Natural killer cell (primary cell): ENCODE measurements around the gene NOTUM. TPM values are rescaled to one million over a fixed set of nuclear protein-coding genes. Genes with fewer than 3 reads are reported as not detected.

Experiments used
- ATAC-seq, 3 donors: fragments of 150-1000 bp in 2 of 3; fragments of 200-7000 bp in 1 of 3; cut with Tn5 transposase; 1 replicate in 1 of 3; 2 replicates in 2 of 3; pipeline ENCODE4 v1.10.0; 2021; ENCODE audit warnings: mild to moderate bottlenecking in 2 of 3, moderate library complexity in 2 of 3
- DNase-seq, 2 donors: peaks; one replicate each; pipeline versions ENCODE4 v3.0.0 to v3.0.0-alpha.2; 2013 to 2021; ENCODE audit warnings: mixed read lengths in 1 of 2
- H3K27ac ChIP-seq: one replicate; pipeline ENCODE4 v1.5.1; 2013; ENCODE audit warnings: mild to moderate bottlenecking, low read length
- H3K27me3 ChIP-seq: one replicate; pipeline ENCODE4 v1.6.1; 2013; ENCODE audit warnings: low read length; ENCODE audit not compliant: control insufficient read depth, insufficient read depth
- H3K36me3 ChIP-seq: one replicate; pipeline ENCODE4 v1.6.1; 2013; ENCODE audit warnings: low read length; ENCODE audit not compliant: control insufficient read depth, insufficient read depth
- H3K4me1 ChIP-seq: one replicate; pipeline ENCODE4 v1.6.1; 2013; ENCODE audit warnings: low read length; ENCODE audit not compliant: control insufficient read depth, insufficient read depth
- H3K4me3 ChIP-seq: one replicate; pipeline ENCODE4 v1.5.1; 2013; ENCODE audit warnings: low read length
- H3K9me3 ChIP-seq: one replicate; pipeline ENCODE4 v1.6.1; 2013; ENCODE audit warnings: low read length; ENCODE audit not compliant: control insufficient read depth, insufficient read depth
- H3K27ac Mint-ChIP-seq, 2 donors: one replicate each; pipeline ENCODE4 v1.8.0; 2022; ENCODE audit warnings: mild to moderate bottlenecking in 2 of 2, mixed read lengths in 2 of 2, moderate library complexity in 1 of 2
- H3K27me3 Mint-ChIP-seq, 2 donors: one replicate each; pipeline ENCODE4 v1.8.0; 2022; ENCODE audit warnings: low read depth in 2 of 2, mixed read lengths in 2 of 2
- H3K36me3 Mint-ChIP-seq: one replicate; pipeline ENCODE4 v1.8.0; 2022; ENCODE audit warnings: mixed read lengths
- H3K4me1 Mint-ChIP-seq, 2 donors: one replicate each; pipeline ENCODE4 v1.8.0; 2022; ENCODE audit warnings: mixed read lengths in 2 of 2
- H3K4me3 Mint-ChIP-seq: one replicate; pipeline ENCODE4 v1.8.0; 2022; ENCODE audit warnings: mild to moderate bottlenecking, moderate library complexity, mixed read lengths
- H3K9me3 Mint-ChIP-seq, 2 donors: one replicate each; pipeline ENCODE4 v1.8.0; 2022; ENCODE audit warnings: mixed read lengths in 2 of 2
- WGBS: methylation state at CpG from one replicate; pipeline ENCODE4 v1.1.7; 2013; ENCODE audit warnings: missing lambda C conversion rate; ENCODE audit not compliant: insufficient coverage; 5-methylcytosine and 5-hydroxymethylcytosine counted together
- intact Hi-C: fragments of 100-400 bp; cut with micrococcal nuclease; formaldehyde crosslinking; loops from one replicate; pipeline ENCODE4 v1.14.2; 2022
- total RNA-seq, 4 donors: library from RNA; stranded (reverse); fragments of 120-200 nt in 1 of 4; gene quantifications; one replicate each; pipeline versions ENCODE4 v1.2.3 to v1.2.4, GENCODE V29; 2013 to 2022
- TF ChIP-seq, protein P1 (sequence below): fragments of 200-600 bp; IDR thresholded peaks from one replicate; pipeline ENCODE4 v1.8.0; 2022; ENCODE audit warnings: antibody characterized with exemption

NOTUM gene
- total RNA-seq, 3 donors from 2014 or later (not counting 1 experiment from before 2014, with no cell fraction given) = not detected

- Histone ChIP-seq H3K36me3 (no peaks in the 10 kb centered on the region), H3K9me3 (no peaks in the 10 kb centered on the region), H3K27ac (no peak overlapping the region), H3K4me1 (no peaks in the 10 kb centered on the region), H3K27me3 (no peaks in the 10 kb centered on the region), H3K4me3 (no peak overlapping the region)
- intact Hi-C loops = no loop called here
- Mint-ChIP-seq H3K4me1 (no peaks in the 10 kb centered on the region), H3K9me3 (no peaks in the 10 kb centered on the region), H3K4me3 (no peak overlapping the region), H3K27me3 (peaks cover 0 to 3% of the 10 kb centered on the region in 2 donors), H3K36me3 (no peaks in the 10 kb centered on the region), H3K27ac (no peak overlapping the region)
- 81% methylated on average over 17 of the region's 17 CpGs for WGBS
- TF ChIP-seq, protein P1, sequence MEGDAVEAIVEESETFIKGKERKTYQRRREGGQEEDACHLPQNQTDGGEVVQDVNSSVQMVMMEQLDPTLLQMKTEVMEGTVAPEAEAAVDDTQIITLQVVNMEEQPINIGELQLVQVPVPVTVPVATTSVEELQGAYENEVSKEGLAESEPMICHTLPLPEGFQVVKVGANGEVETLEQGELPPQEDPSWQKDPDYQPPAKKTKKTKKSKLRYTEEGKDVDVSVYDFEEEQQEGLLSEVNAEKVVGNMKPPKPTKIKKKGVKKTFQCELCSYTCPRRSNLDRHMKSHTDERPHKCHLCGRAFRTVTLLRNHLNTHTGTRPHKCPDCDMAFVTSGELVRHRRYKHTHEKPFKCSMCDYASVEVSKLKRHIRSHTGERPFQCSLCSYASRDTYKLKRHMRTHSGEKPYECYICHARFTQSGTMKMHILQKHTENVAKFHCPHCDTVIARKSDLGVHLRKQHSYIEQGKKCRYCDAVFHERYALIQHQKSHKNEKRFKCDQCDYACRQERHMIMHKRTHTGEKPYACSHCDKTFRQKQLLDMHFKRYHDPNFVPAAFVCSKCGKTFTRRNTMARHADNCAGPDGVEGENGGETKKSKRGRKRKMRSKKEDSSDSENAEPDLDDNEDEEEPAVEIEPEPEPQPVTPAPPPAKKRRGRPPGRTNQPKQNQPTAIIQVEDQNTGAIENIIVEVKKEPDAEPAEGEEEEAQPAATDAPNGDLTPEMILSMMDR = no peak
- DNase-seq (no peak), ATAC-seq (no peak)
These were observed 12.2 kb downstream of the NOTUM start for GRCh38 chr17:81948635-81949378.

- 90% methylated on average over 13 of the region's 13 CpGs for WGBS
- ATAC-seq (no peak), DNase-seq (no peak)
- no peaks in the 10 kb centered on the region for H3K4me1 ChIP-seq
- no peaks in the 10 kb centered on the region for H3K9me3 Mint-ChIP-seq
- peaks cover 0 to 3% of the 10 kb centered on the region in 2 donors for H3K27me3 Mint-ChIP-seq
- no peak within 1 kb of the TSS for H3K4me3 Mint-ChIP-seq
- no peak within 1 kb of the TSS for H3K27ac Mint-ChIP-seq
- TF ChIP-seq, protein P1 = no peak
- no peaks in the 10 kb centered on the region for H3K4me1 Mint-ChIP-seq
- no peak within 1 kb of the TSS for H3K27ac ChIP-seq
- intact Hi-C loops = no loop called here
- no peak within 1 kb of the TSS for H3K4me3 ChIP-seq
- H3K36me3 ChIP-seq = no peaks in the 10 kb centered on the region
- no peaks in the 10 kb centered on the region for H3K27me3 ChIP-seq
- H3K9me3 ChIP-seq = no peaks in the 10 kb centered on the region
- H3K36me3 Mint-ChIP-seq = no peaks in the 10 kb centered on the region
These were observed 13.8 kb downstream of the NOTUM start, which contains the start of gene MYADML2 for GRCh38 chr17:81947189-81947588. Gene MYADML2, minus strand, starts transcription at chr17:81947233. Its CDS starts 5,492 bp downstream, at chr17:81941741.

DNA sequence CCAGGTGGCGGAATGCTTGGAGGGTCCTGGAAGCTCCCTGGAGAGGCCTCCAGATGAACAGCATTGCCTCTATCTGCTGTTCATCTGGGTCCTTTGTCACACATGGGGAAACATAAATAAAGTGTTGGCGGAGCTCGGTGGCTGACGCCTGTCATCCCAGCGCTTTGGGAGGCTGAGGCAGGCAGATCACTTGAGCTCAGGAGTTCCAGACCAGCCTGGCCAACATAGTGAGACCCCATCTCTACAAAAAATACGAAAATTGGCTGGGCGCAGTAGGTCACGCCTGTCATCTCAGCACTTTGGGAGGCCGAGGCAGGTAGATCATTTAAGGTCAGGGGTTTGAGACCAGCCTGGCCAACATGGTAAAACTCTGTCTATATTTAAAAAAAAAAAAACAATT is 16.1 kb downstream of the NOTUM start:
- 91% methylated on average over 9 of the region's 9 CpGs for WGBS
- H3K27ac ChIP-seq = no peak overlapping the region
- H3K36me3 Mint-ChIP-seq = no peaks in the 10 kb centered on the region
- H3K27me3 Mint-ChIP-seq = peaks cover 0 to 3% of the 10 kb centered on the region in 2 donors
- H3K4me3 ChIP-seq = no peak overlapping the region
- ATAC-seq = no peak
- H3K4me1 Mint-ChIP-seq = no peaks in the 10 kb centered on the region
- DNase-seq = no peak
- no peaks in the 10 kb centered on the region for H3K9me3 Mint-ChIP-seq
- H3K4me1 ChIP-seq = no peaks in the 10 kb centered on the region
- H3K27me3 ChIP-seq = no peaks in the 10 kb centered on the region
- H3K9me3 ChIP-seq = no peaks in the 10 kb centered on the region
- H3K27ac Mint-ChIP-seq = no peak overlapping the region
- intact Hi-C loops = no loop called here
- H3K36me3 ChIP-seq = no peaks in the 10 kb centered on the region
- TF ChIP-seq, protein P1 = no peak
- H3K4me3 Mint-ChIP-seq = no peak overlapping the region

DNA sequence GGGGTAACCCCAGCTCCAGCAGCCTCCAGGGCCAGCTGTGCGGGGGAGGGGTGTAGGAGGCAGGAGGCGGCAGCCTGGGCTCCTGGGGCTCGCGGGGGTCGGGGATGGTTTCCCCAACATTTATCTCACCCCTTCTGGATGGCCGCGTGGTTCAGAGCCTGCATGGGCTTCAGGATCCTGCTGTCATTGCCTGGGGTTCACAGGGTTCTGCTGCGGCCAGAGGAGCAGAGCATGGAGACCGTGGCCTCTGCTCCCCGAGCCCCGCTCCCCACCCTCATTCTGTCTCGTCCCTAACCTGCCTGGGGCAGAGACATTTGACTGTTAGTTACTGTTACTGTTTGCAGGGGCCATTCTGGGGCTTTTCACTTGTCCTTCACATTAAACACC is 18.8 kb downstream of the NOTUM start:
- no peak overlapping the region for H3K4me3 ChIP-seq
- intact Hi-C loops = no loop called here
- Mint-ChIP-seq H3K27ac (no peak overlapping the region), H3K9me3 (no peaks in the 10 kb centered on the region), H3K4me1 (peaks cover 0 to 7% of the 10 kb centered on the region in 2 donors), H3K36me3 (no peaks in the 10 kb centered on the region), H3K4me3 (no peak overlapping the region), H3K27me3 (no peaks in the 10 kb centered on the region)
- peaks cover 5% of the 10 kb centered on the region for H3K4me1 ChIP-seq
- peaks cover 6% of the 10 kb centered on the region for H3K27me3 ChIP-seq
- H3K9me3 ChIP-seq = no peaks in the 10 kb centered on the region
- no peak overlapping the region for H3K27ac ChIP-seq
- TF ChIP-seq, protein P1 = no peak
- 72% methylated on average over 11 of the region's 12 CpGs for WGBS
- DNase-seq (no peak), ATAC-seq (no peak)
- no peaks in the 10 kb centered on the region for H3K36me3 ChIP-seq
